Measurements from ENCODE around the gene RPS6KC1.

- TF ChIP-seq, protein P1, sequence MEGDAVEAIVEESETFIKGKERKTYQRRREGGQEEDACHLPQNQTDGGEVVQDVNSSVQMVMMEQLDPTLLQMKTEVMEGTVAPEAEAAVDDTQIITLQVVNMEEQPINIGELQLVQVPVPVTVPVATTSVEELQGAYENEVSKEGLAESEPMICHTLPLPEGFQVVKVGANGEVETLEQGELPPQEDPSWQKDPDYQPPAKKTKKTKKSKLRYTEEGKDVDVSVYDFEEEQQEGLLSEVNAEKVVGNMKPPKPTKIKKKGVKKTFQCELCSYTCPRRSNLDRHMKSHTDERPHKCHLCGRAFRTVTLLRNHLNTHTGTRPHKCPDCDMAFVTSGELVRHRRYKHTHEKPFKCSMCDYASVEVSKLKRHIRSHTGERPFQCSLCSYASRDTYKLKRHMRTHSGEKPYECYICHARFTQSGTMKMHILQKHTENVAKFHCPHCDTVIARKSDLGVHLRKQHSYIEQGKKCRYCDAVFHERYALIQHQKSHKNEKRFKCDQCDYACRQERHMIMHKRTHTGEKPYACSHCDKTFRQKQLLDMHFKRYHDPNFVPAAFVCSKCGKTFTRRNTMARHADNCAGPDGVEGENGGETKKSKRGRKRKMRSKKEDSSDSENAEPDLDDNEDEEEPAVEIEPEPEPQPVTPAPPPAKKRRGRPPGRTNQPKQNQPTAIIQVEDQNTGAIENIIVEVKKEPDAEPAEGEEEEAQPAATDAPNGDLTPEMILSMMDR (IDR thresholded peaks at IDR 0.05): no peak
- TF ChIP-seq EP300 (IDR thresholded peaks at IDR 0.05): no peak
- no peak for TF ChIP-seq POLR2A (IDR thresholded peaks at IDR 0.05)
Measured at GRCh38 chr1:213104604-213105003, 53.6 kb downstream of the RPS6KC1 start.

All from ovary (tissue), 3 donors.